Hepatocyte (in vitro differentiated cells): Measurements from ENCODE around the gene MAG.

Experiments
- EZH2phosphoT487 ChIP-seq: fragments of 200-600 bp; sonication (generic); IDR thresholded peaks from one replicate; pipeline ENCODE4 v1.6.1; 2018; ENCODE audit warnings: antibody characterized with exemption, mild to moderate bottlenecking, low read depth, moderate library complexity; ENCODE audit not compliant: unreplicated experiment, severe bottlenecking
- TF ChIP-seq, protein P1 (sequence below): fragments of 200-600 bp; sonication (generic); IDR thresholded peaks from 2 replicates; pipeline ENCODE4 v1.5.1; 2016; ENCODE audit warnings: antibody characterized with exemption, mild to moderate bottlenecking; ENCODE audit not compliant: poor library complexity

DNA sequence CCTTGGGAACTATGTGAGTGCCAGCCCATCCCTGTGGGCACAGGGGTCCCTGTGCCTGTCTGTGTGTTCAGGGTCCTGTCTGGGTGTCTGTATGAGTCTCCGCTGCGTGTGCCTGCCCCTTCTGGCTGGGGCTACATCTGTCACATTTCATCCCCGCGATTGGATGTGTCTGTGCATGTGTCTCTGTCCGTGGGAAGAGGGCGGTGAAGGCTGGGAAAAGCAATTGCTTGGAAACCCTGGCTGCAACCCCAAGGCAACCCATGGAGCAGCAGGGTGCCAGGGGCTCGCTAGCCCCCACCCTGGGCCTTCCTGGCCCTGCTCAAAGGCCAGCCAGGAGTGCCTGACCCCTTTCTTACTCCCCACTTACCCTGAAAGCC, 1.4 kb downstream of the MAG start:
- TF ChIP-seq, protein P1, sequence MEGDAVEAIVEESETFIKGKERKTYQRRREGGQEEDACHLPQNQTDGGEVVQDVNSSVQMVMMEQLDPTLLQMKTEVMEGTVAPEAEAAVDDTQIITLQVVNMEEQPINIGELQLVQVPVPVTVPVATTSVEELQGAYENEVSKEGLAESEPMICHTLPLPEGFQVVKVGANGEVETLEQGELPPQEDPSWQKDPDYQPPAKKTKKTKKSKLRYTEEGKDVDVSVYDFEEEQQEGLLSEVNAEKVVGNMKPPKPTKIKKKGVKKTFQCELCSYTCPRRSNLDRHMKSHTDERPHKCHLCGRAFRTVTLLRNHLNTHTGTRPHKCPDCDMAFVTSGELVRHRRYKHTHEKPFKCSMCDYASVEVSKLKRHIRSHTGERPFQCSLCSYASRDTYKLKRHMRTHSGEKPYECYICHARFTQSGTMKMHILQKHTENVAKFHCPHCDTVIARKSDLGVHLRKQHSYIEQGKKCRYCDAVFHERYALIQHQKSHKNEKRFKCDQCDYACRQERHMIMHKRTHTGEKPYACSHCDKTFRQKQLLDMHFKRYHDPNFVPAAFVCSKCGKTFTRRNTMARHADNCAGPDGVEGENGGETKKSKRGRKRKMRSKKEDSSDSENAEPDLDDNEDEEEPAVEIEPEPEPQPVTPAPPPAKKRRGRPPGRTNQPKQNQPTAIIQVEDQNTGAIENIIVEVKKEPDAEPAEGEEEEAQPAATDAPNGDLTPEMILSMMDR, result no peak
- no peak for TF ChIP-seq EZH2phosphoT487
